GM19239 (cell line): ENCODE results near the gene MGAT1.

Experiments
- DNase-seq: peaks from one replicate; pipeline ENCODE4 v3.0.0; 2011; ENCODE audit warnings: low spot score; ENCODE audit not compliant: insufficient read length
- FAIRE-seq: peaks from 2 replicates; lab custom pipeline; 2011; peaks lifted over from hg19 to GRCh38; lab: Jason Lieb, UNC

Gene MGAT1

DNA sequence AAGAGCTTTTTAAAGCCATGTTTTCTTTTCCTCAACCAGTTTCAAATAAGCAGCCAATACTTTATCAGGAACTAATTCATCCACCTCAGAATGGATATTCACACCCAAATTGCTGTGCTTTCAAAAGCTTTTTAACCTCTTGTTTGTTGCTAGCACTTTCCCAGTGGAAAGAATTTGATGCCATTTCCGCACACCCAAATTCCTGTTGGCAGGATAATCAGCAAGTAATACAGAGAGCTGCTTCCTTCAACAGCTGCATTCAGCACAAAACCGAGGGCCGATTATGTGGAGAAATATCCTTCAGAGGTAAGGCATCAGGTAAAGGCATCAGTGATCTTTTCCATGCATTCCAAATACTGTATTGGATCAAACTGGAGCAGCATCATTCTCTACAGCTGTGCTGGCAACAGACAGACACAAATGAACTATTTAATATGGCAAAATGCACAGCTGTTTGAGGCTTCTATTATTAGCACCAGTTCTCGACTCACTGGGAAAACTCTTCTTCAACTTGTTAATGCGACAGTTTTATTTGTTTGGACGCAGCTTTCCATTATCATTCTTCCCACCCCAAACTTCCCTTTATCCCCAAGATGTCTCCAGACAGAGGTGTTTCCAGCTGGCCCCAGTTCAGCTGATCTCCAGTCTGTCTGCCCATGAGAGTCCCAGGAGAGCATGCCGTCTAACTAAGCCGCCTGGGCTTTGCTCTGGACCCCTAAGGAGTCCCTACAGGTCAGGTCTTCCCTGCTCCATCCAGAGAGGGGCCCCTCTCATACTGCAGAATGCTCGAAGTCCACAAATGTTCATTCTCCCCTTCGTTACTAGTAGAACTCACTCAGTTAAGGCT is 22.2 kb upstream of the MGAT1 start:
- no peak for DNase-seq
- no peak for FAIRE-seq

DNA sequence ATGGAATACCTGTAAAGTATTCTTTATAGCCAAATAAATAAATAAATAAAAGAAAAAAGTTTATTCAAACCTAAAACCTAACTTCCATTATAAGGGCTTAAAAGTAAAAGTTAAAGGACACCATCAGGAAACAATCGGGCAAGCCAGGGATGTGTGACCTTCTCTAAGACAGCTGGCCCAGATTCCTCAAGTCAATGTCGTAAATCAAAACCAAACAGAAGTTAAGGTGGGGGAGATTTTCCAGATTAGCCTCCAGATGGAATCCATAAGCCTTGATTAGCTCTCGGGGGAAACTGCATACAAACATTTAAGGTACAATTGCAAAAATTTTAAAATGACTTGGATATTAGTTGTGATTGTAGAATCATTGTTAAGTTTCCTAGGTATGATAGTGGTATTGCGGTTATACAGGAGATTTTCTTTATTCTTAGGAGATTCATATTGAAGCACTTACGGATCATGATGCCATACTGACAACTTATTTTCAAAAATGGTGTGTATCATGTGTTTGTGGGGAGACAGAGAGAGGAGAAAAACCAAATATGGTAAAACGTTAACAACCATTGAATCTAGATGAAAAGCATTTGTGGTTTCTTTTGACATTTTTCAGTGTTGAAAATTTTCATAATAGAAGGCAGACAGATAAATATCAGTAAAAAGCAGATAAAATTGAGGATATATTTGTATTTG is 21.5 kb upstream of the MGAT1 start:
- FAIRE-seq (no peak), DNase-seq (no peak)

DNA sequence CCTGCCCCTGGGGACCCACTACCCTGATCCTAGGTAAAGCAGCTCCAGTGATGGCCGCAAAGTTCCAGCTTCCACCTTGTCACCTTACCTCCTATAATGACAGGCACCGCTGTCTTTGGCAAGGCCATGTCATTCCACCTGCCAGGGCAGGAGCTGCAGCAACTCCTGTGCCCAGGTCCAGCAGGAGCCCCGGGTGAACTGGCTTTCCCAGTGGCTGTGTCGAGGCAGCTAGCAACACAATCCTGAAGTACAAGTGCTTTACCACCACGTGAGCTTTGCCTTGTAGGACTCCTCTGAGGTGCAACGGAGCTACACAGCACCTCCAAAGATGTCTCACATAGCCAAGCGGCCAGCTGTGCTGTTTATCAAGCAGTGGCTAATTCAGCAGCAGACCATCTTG is 20.7 kb upstream of the MGAT1 start:
- DNase-seq (no peak), FAIRE-seq (no peak)

DNA sequence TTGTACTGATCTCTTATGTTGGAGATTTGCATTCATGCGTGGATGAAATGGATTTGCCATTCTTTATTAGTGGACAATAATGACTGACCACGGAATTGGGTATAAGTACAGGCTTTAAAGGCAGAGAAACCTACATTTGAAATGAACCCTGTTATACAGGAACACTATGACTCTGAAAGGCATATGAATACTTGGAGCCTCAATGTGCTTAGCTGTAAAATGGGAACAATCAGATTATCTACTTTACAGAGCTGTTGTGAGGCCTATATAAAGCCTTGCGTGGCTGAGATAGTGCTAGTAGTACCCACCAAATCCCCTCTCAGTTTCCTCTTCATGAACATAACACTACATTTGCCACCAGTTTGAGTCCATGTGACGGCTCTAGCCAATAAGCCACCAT is 18.9 kb upstream of the MGAT1 start:
- no peak for FAIRE-seq
- no peak for DNase-seq

DNA sequence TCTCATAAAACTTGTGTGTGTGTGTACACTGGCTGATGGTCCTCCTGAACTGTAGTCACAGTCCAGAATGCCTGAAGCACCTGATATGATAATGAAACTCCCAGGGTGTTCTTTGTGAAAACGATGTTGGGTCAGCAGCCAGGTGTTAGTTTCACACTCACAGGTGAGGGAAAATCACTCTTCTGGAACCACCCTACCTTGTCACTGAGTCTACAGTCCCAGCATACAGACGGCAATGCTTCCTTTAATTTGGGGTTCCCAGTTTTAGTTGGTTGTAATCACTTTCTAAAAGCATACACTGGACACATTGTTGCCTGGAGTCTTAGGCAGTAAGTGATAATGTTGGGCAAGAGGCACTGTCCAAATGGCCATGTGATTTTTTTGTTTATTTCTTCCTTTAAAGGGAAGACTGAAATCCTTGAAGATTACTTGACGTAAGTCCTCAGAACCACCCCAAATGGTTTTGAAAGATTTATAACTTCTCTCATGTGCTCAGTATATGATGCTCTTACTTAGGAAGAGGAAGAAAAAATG is 18.2 kb upstream of the MGAT1 start:
- DNase-seq = no peak
- FAIRE-seq = peak; percentile 97

DNA sequence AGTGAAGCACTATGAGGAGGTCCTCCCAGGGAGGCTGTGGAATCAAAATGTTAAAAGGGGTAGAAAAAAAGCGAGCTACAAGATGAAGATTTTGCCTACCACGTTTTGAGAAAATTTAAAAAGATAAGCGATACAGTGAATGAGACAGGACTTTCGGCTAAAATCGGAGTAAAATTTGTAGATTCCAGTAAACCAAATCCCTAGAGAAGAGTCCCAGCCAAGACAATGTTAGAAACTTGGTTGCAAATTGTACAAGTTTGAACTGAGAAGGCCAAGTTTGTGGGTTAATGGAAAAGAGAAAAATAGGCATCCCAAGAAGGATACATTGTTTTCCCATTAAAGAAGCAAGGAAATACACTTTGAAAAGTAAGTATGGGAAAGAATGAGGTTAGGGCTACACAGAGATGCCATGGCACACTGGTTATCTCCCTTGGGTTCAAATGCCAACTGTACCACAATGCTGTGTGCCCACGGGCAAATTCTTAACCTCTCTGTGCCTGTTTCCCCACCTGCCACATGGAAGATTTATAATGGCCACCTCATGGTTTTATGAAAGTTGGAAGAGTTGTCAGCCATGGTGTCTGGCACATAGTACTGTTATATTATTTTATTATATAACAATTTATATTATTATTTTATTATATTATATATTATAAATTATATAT is 16.2 kb upstream of the MGAT1 start:
- no peak for FAIRE-seq

DNA sequence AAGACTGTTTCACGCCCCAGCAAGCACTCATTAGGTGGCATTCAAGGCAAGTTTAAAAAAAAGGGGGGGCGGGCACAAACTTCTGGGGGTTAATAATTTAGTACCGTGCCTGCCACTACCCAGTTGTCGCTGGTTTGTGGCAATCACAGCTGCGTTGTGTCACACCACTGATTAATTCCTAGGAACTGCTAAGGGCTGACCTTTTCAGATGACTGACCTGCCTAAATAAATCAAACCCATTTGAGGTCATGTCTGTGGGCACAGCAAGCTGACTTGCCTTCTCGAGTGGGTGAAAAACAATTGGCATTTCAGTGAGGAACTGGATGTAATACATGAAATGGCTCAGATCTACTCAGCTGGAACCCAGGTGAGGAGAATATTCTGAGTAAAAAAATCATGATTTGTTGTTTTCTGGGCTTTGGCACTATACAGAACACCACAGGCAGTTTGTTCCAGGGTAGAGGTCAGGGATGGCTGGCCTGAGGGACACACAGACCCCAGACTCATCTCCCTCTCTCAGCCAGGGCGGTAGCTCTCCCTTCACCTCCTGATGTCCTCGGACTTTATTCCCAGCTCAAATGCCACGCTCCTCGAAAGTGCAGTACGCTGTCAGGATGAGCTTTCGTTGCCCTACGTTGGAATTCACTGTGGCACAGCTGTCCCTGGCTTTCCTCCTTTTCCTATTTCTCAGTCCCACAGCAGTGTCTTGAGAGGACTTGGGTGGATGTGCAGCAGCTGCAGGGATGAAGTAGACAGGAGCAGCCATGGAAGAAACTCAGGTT is 15.5 kb upstream of the MGAT1 start:
- FAIRE-seq = peak; percentile 80
- DNase-seq = no peak

More for the DNA sequence above, 16.2 kb upstream of the MGAT1 start:
- DNase-seq = no peak

DNA sequence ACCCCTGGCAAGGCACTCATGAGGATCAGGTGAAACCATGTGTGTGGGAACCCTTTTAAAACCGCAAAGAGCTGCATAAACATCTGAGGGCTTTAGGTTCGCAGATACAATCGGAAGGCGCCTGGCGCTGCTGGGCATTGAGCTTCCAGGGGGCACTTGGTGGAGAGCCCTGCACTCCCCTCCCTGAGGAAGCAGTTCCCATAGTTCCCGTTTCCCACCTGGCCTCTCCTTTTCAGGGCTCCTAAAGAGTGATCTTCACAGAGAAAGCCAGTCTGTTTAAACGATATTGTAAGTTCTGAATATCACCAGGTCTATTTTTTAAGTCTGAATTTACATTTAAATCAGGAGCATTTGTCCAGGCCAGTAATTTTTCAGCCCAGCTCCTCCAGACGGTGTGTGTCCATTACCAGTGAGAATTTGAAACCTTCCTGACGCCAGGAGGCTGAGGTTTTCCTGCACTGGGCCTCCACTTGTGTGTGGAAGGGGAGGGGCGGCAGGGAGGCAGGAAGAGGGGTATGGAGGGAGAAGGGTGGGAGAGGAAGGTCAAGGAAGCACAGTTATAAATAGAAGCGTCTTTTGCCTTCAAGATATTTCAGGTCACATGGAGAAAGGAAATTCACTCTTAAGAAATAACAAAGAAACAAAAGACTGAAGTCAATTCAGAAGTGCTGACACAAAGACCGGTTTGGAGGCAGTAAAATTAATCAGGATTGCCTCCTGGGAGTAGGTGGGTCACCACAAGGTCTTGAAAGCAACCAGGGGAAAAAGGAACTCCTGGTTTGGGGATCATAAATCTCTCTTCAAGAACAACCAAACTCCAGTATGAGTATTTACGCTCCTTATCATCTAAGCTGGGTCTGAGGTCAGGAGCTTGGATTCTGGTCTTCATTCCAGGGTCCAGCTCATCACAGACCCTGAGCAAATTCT is 14.3 kb upstream of the MGAT1 start:
- DNase-seq = no peak
- FAIRE-seq = peak; percentile 89

DNA sequence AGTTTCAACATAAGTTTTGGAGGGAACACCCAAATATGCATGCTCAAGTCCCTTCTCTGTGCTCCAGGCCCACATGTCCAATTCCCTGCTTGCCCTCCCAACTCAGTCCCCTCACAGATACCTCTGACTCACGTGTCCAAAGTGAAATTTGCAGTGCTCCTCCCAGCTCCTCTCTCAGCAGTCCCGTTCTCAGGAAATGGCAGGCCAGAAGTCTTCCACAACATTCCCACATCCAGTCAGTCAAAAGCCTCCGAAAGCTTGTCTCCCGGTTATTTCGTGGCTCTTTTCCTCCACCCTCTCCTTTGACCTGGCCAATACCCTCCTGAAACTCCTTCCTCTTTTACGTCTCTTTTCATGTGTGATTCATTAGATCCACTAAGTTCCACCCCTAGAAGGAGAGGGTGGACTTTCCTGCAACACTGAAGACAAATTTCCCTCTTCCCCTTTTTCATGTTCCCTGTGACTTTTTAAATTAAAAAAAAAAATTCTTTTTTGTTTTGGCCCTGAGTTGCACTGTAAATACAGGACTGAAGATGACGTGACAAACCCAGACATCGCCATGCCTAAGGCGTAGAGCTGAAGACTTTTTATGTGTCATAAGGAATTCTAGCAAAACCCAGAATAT is 12.8 kb upstream of the MGAT1 start:
- FAIRE-seq (no peak), DNase-seq (no peak)

DNA sequence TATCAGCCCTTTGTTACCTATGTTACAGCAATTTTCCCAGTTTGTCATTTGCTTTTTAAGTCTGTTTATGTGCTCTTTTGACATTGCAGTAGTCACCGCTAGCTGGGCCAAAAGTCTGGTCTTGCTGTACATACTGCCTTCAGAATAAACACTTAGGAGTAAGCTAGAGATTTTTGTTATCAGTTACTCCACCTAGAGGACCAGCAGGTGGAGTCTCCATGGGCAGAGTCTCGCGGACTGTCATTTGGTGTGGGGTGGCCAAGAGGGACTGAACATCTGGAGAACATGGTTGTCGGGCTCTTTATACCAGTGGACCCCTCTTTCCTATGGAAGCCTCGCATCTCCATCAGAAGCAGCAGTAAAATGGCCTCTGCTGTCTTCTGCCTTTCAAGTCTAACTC is 10.8 kb upstream of the MGAT1 start:
- DNase-seq (no peak), FAIRE-seq (no peak)

DNA sequence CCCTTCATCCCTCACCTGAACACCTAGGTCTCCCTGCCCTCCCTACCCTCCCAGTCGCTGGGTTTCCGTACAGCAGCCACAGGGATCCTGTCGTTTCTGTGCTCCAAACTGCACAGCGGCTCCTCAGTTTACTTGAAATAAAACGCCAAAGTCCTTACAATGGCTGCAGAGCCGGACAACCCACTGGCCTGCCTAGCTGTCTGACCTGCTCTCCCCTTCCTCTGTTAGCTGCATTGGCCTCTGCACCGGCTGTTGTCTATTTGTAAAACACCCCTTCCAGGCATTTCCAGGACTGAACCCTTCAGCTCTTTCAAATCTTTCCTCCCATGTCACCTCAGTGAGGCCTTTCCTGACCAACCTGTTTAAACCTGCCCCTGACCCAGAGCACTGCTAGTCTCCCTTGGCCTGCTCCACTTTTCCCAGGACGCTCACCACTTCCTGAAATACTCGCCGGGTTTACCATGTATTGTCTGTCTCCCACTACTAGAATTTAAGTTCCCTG is 9.1 kb upstream of the MGAT1 start:
- no peak for DNase-seq
- no peak for FAIRE-seq

DNA sequence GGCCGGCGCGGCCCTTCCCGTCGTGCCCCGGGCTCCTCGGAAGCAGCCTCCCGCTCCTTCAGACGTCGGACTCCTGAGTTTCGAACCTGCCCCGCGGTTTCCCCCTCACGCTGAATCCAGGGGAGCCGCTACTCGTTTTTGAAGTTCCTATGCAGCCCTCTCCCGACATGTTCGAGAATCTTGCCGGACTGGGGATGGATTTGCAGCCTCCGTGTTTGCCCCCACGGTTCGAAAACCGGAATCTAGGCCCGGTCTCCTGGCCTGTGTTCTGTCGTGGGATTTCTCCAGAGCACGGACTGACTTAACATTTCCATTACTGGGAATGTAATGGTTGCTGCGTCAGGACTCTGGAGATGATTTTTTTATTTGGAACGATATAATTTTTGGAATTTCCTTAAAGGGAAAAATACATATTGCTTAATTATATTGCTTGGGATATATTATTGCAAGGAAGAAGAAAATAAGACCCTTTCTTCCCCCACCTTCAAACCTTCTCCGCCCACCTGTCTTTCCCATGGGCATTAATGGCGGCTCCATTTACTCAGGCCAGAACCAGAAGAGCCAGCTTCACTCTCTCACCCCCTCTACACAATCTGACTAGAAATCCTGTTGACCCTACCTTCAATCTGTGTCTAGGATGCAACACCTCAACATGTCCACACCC is 8.5 kb upstream of the MGAT1 start:
- DNase-seq (no peak), FAIRE-seq (no peak)

DNA sequence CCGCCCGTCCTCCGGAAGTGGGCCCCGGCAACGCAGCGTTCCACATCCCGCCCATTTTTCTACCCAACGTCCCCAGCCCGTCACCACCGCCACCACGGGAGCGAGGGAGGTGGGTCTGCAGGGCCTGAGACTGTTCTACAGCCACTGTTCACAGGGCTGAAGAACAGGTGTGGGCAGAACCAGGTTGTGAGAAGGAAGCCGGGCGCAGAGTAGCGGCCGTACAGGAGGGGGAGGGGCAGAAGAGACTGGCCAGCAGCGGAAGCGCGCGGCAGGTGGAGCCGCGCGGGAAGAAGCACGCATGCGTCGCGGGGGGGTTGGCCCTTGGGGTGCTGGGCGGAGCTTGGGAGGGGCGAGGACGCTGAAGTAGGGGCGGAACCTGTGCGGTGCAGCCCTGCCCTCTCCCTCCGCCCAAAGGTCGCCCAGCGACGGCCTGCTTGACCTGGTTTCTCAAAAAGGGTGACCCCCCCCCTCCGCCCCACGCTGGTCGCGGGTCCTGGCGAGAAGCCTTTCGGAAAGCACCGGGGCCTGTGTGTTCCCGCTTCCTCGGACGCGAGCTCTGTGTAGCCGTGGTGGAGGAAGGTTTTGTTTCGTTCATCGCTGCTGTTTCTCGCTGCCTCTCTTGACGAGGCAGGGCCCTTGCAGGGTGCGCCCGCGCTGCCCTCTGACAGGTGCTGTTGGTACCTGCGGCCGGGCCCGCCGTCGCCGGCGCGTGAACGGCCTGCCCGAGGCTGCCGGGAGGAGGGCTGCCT is 7.8 kb upstream of the MGAT1 start:
- FAIRE-seq = peak; percentile 94

DNA sequence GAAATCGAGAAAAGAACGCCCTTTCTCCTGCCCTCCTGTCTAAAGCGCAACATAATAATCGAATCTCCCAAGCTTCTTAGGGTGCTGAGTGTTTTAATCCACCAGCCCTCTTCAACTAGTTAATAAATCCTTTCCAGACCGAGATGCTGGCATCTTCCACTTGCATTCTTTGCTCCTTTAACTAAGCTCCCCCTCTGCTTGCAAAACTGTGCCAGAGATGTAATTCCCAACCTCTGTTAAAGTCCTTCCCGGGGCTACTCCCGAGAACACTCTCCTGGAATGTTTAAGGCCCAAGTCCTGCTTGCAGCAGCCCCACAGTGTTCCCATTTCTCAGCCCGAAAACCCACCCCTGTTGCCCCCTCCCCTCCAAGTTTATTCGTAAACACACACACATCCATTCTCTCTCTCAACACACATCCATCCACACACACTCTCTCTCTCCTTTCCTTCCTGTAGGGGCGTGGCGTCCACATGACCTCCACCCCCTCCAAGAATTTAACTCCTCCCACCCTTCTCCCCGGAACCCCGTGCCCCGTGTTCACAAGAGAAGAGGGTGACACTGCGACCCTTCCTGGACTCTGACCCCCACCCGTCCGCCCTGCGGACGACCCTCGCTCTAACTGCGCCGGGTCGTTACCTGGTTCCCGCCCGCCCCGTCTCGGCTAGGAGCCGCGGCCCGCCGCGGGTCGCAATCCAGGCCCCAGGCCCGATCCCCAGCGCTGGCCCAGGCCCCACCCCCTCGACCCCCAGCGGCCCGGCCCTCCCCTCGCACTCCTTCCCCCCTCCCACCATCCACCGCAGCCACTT is 7.0 kb upstream of the MGAT1 start:
- FAIRE-seq = no peak
- peak; percentile 50 for DNase-seq

More for the DNA sequence above, 7.8 kb upstream of the MGAT1 start:
- peak; percentile 56 for DNase-seq

DNA sequence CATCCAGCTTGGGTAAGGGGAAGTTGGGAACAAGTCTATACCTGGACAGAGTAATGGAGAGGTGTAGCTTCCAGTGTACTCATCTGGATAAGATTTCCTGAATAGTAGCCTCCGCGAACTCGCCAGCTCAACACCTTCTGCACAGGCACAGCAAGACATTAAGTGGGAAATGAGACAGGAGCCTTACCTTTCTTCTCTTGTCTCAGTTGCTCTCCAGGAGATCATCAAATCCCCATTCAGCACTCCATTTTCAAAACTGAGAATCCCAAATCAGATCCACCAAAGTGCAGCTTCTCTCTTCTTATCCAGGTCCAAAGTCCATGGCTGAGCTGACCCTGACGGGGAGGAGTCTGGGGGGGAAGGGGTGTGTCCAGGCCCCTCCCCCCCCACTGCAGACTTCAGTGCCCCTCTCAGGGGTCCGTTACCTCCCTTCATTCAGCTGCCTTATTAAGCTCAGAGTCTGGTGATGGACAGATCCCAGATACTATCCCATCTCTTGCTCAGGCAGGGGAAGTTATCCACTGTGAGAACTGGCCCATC is 5.9 kb upstream of the MGAT1 start:
- FAIRE-seq (no peak), DNase-seq (no peak)
